Mesenchymal stem cell (in vitro differentiated cells and primary cell): ENCODE data around the gene ZNF407.

Experiments
- DNase-seq: peaks from one replicate; pipeline ENCODE4 v3.0.0-alpha.2; 2013
- H2AFZ ChIP-seq: one replicate; pipeline ENCODE4 v1.6.1; 2013; ENCODE audit warnings: low read depth, mild to moderate bottlenecking, control low read depth, inconsistent platforms, low read length, moderate library complexity
- H2AK5ac ChIP-seq: 2 replicates; pipeline ENCODE4 v1.6.1; 2013; ENCODE audit warnings: low read length, moderate library complexity, mild to moderate bottlenecking, inconsistent platforms; ENCODE audit not compliant: severe bottlenecking
- H2BK120ac ChIP-seq: one replicate; pipeline ENCODE4 v1.6.1; 2013; ENCODE audit warnings: low read depth, mild to moderate bottlenecking, inconsistent platforms, low read length, moderate library complexity
- H2BK12ac ChIP-seq, 2 experiments: one replicate each; pipeline ENCODE4 v1.6.1; 2013; ENCODE audit warnings: inconsistent platforms in 2 of 2, low read length in 2 of 2, mild to moderate bottlenecking in 2 of 2, moderate library complexity in 2 of 2, control low read depth in 1 of 2
- H2BK15ac ChIP-seq: one replicate; pipeline ENCODE4 v1.6.1; 2013; ENCODE audit warnings: mild to moderate bottlenecking, low read depth, inconsistent platforms; ENCODE audit not compliant: poor library complexity, severe bottlenecking
- H2BK5ac ChIP-seq: 2 replicates; pipeline ENCODE4 v1.6.1; 2013; ENCODE audit warnings: low read depth, mild to moderate bottlenecking, low read length, control low read depth, inconsistent platforms; ENCODE audit not compliant: poor library complexity, severe bottlenecking
- H3K14ac ChIP-seq, 2 experiments: one replicate each; pipeline ENCODE4 v1.6.1; 2013; ENCODE audit warnings: inconsistent platforms in 2 of 2, low read length in 2 of 2, control low read depth in 1 of 2, mild to moderate bottlenecking in 1 of 2, moderate library complexity in 1 of 2
- H3K18ac ChIP-seq, 2 experiments: one replicate each; pipeline ENCODE4 v1.6.1; 2013; ENCODE audit warnings: inconsistent platforms in 2 of 2, low read length in 2 of 2, control low read depth in 1 of 2, low read depth in 1 of 2, mild to moderate bottlenecking in 1 of 2
- H3K23ac ChIP-seq, 2 experiments: one replicate each; pipeline ENCODE4 v1.6.1; 2013; ENCODE audit warnings: inconsistent platforms in 2 of 2, low read length in 2 of 2, mild to moderate bottlenecking in 2 of 2, moderate library complexity in 2 of 2, control low read depth in 1 of 2
- H3K27ac ChIP-seq: 2 replicates; pipeline ENCODE4 v1.5.1; 2013; ENCODE audit warnings: mild to moderate bottlenecking, moderate library complexity, low read length, control low read depth, inconsistent platforms; ENCODE audit not compliant: poor library complexity, severe bottlenecking
- H3K27me3 ChIP-seq, 2 experiments: 2 replicates each; pipeline versions ENCODE4 v1.6.1 to v1.7.0; 2013; ENCODE audit warnings: low read length in 2 of 2, mild to moderate bottlenecking in 2 of 2, moderate library complexity in 2 of 2, control low read depth in 1 of 2, inconsistent platforms in 1 of 2; ENCODE audit not compliant: control insufficient read depth in 1 of 2, insufficient read depth in 1 of 2
- H3K36me3 ChIP-seq, 2 experiments: 2 replicates each; pipeline versions ENCODE4 v1.6.1 to v1.7.0; 2013; ENCODE audit warnings: low read length in 2 of 2, control low read depth in 1 of 2, inconsistent platforms in 1 of 2, low read depth in 1 of 2, mild to moderate bottlenecking in 1 of 2; ENCODE audit not compliant: insufficient read depth in 2 of 2, control insufficient read depth in 1 of 2
- H3K4ac ChIP-seq, 2 experiments: one replicate each; pipeline ENCODE4 v1.6.1; 2013; ENCODE audit warnings: inconsistent platforms in 2 of 2, low read length in 2 of 2, mild to moderate bottlenecking in 2 of 2, moderate library complexity in 2 of 2, control low read depth in 1 of 2, low read depth in 1 of 2
- H3K4me1 ChIP-seq: 2 replicates; pipeline ENCODE4 v1.6.1; 2013; ENCODE audit warnings: low read depth, low read length, control low read depth; ENCODE audit not compliant: control insufficient read depth, insufficient read depth
- H3K4me2 ChIP-seq: 2 replicates; pipeline ENCODE4 v1.6.1; 2013; ENCODE audit warnings: low read length, mild to moderate bottlenecking, inconsistent platforms; ENCODE audit not compliant: poor library complexity, severe bottlenecking
- H3K4me3 ChIP-seq, 2 experiments: 2 replicates each; pipeline versions ENCODE4 v1.5.1 to v1.7.0; 2013; ENCODE audit warnings: low read length in 2 of 2, mild to moderate bottlenecking in 2 of 2, control low read depth in 1 of 2, low read depth in 1 of 2; ENCODE audit not compliant: insufficient read depth in 1 of 2
- H3K79me1 ChIP-seq: replicated peaks from 2 replicates; pipeline ENCODE4 v1.6.1; 2013; ENCODE audit warnings: mild to moderate bottlenecking, control low read depth, low read length, inconsistent platforms; ENCODE audit not compliant: poor library complexity, severe bottlenecking
- H3K9ac ChIP-seq: 2 replicates; pipeline ENCODE4 v1.7.0; 2013; ENCODE audit warnings: mild to moderate bottlenecking, low read length, moderate library complexity
- H3K9me3 ChIP-seq: 2 replicates; pipeline ENCODE4 v1.7.0; 2013; ENCODE audit warnings: mild to moderate bottlenecking, low read length; ENCODE audit not compliant: control insufficient read depth
- H4K8ac ChIP-seq: one replicate; pipeline ENCODE4 v1.6.1; 2013; ENCODE audit warnings: inconsistent platforms, mild to moderate bottlenecking, low read length, moderate library complexity
- H4K91ac ChIP-seq: one replicate; pipeline ENCODE4 v1.6.1; 2013; ENCODE audit warnings: mild to moderate bottlenecking, low read length, inconsistent platforms
- WGBS: methylation state at CpG from one replicate; pipeline ENCODE4 v1.1.7; 2013; ENCODE audit warnings: mixed read lengths; 5-methylcytosine and 5-hydroxymethylcytosine counted together

Gene ZNF407

DNA sequence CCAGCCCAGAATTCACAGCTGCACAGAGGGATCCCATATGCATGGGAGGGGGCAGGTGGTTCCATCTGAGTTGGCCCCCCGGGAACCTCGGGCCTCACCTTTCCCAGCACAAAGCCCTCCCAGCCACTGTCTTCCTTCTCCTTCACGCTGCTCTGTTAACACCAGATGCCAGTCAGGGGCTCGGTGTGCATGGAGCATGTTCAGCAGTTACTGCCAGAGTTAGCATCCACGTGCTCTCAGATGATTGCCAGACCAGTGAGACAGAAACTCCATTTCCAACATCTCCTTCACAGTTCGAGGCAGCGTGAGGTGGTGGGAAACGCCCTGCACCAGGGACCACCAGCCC, 510.2 kb downstream of the ZNF407 start:
- Histone ChIP-seq H2AFZ (no peak overlapping the region), H3K4me1 (peaks cover 2% of the 10 kb centered on the region), H3K9ac (no peak overlapping the region), H3K9me3 (no peaks in the 10 kb centered on the region), H3K4me3 (no peak overlapping the region), H2BK120ac (no peak overlapping the region), H3K27me3 (peaks cover 0 to 3% of the 10 kb centered on the region in 2 experiments), H3K79me1 (no peaks in the 10 kb centered on the region), H3K23ac (no peak overlapping the region), H3K36me3 (no peaks in the 10 kb centered on the region), H2BK5ac (no peak overlapping the region), H4K8ac (no peak overlapping the region), H3K27ac (no peak overlapping the region), H2BK15ac (no peak overlapping the region), H4K91ac (no peak overlapping the region), H3K18ac (no peak overlapping the region), H2AK5ac (no peak overlapping the region), H3K4me2 (no peak overlapping the region), H3K14ac (no peak overlapping the region), H3K4ac (no peak overlapping the region), H2BK12ac (no peak overlapping the region)
- WGBS = 89% methylated on average over 8 of the region's 8 CpGs
- no peak for DNase-seq

DNA sequence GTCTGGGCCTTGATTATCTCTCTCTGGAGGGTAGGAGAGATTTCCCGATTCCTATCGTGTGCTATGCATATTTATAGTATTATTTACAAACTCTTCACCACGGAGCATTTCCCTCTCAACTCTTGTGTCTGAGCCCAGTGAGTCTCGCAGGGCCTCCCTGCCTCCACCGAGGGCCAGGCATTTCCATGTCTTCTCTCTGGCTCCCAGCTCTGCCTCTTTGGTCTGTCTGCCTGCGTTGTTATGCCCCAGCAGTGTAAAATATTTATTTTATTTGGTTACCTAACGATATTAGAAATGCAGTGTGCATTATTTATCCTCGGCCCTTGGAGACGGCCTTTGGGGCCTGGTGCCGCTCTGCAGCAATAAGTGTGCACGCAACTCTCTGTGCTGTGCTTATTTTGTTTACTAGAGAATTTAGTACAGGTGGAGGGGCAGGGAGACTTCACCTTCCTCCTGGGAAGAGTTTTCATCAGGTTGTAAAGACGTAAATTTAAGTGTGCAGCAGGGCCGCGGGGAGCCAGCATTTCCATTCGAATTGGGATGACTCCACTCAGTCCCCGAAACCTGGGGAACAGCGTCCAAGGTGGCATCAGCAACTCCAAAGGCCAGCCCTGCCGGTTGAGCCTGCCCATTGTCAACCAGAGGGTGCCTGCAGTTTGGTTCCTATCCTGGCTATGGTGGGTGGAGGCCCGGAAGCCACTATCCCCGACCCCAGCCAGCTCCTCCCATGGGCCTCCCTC, 511.1 kb downstream of the ZNF407 start:
- no peak for DNase-seq
- Histone ChIP-seq H2BK15ac (no peak overlapping the region), H3K18ac (no peak overlapping the region), H2BK5ac (no peak overlapping the region), H4K91ac (no peak overlapping the region), H3K4me1 (peaks cover 2% of the 10 kb centered on the region), H3K36me3 (no peaks in the 10 kb centered on the region), H3K9ac (no peak overlapping the region), H4K8ac (no peak overlapping the region), H3K79me1 (no peaks in the 10 kb centered on the region), H3K9me3 (no peaks in the 10 kb centered on the region), H2BK120ac (no peak overlapping the region), H3K4me2 (no peak overlapping the region), H2AK5ac (no peak overlapping the region), H3K14ac (no peak overlapping the region), H2AFZ (no peak overlapping the region), H3K4me3 (no peak overlapping the region), H3K4ac (no peak overlapping the region), H3K27ac (no peak overlapping the region), H3K27me3 (peaks cover 0 to 3% of the 10 kb centered on the region in 2 experiments), H3K23ac (no peak overlapping the region), H2BK12ac (no peak overlapping the region)
- 82% methylated on average over 20 of the region's 20 CpGs for WGBS

DNA sequence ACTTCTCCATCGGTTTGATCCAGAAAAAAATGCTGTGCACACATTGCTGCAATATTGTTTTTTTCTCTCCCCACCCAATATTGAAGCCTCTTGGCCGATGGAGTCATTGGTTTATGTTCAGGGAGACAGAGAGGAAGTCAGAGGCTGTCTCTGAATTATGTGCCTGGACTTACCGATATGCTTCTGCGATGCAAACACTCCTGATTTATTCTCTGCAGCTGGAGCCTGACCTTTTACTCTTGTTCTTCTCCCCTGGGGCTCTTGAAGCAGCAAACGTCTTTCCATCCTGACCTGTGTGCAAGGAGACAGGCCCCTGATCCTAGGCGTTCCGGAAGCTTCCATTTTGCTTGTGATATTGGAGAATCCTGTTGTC, 511.6 kb downstream of the ZNF407 start:
- H3K4me2 ChIP-seq = no peak overlapping the region
- peaks cover 2% of the 10 kb centered on the region for H3K4me1 ChIP-seq
- H3K27me3 ChIP-seq = peaks cover 0 to 4% of the 10 kb centered on the region in 2 experiments
- no peak overlapping the region for H3K18ac ChIP-seq
- no peak overlapping the region for H2AK5ac ChIP-seq
- DNase-seq = no peak
- H2AFZ ChIP-seq = no peak overlapping the region
- WGBS = 39% methylated on average over 6 of the region's 7 CpGs
- no peak overlapping the region for H3K27ac ChIP-seq
- no peak overlapping the region for H2BK120ac ChIP-seq
- H3K79me1 ChIP-seq = no peaks in the 10 kb centered on the region
- no peak overlapping the region for H3K14ac ChIP-seq
- no peak overlapping the region for H3K23ac ChIP-seq
- H2BK15ac ChIP-seq = no peak overlapping the region
- H2BK12ac ChIP-seq = no peak overlapping the region
- no peak overlapping the region for H3K4ac ChIP-seq
- H3K9me3 ChIP-seq = no peaks in the 10 kb centered on the region
- no peak overlapping the region for H2BK5ac ChIP-seq
- H3K9ac ChIP-seq = no peak overlapping the region
- H3K36me3 ChIP-seq = no peaks in the 10 kb centered on the region
- no peak overlapping the region for H3K4me3 ChIP-seq
- H4K91ac ChIP-seq = no peak overlapping the region
- no peak overlapping the region for H4K8ac ChIP-seq

DNA sequence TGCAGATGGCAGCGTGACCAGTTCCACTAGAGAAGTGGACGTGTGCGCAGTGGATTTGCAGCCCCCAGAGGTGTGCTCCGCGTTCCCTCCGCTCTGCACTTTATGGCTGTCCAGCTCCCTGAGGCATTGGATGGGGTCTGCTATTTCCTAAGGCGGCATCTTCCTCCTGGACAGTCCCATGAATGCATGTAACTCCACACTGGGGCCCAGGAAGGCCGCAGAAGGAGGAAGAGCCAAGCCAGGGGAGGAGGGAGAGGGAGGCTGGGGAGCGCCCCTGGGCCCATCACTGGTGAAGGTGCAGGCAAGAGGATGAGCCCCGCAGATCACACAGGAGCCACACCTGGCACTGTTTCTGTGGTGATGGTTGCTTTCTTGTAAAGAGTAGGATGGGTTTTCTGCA, 512.1 kb downstream of the ZNF407 start:
- no peak overlapping the region for H3K4me3 ChIP-seq
- H2AFZ ChIP-seq = no peak overlapping the region
- no peak overlapping the region for H3K14ac ChIP-seq
- no peaks in the 10 kb centered on the region for H3K36me3 ChIP-seq
- H3K4ac ChIP-seq = no peak overlapping the region
- no peak overlapping the region for H3K27ac ChIP-seq
- H3K9me3 ChIP-seq = no peaks in the 10 kb centered on the region
- peaks cover 0 to 6% of the 10 kb centered on the region in 2 experiments for H3K27me3 ChIP-seq
- H3K23ac ChIP-seq = no peak overlapping the region
- no peak overlapping the region for H2BK12ac ChIP-seq
- H3K79me1 ChIP-seq = no peaks in the 10 kb centered on the region
- no peak overlapping the region for H4K8ac ChIP-seq
- H2BK15ac ChIP-seq = no peak overlapping the region
- 84% methylated on average over 10 of the region's 10 CpGs for WGBS
- no peak overlapping the region for H4K91ac ChIP-seq
- H2AK5ac ChIP-seq = no peak overlapping the region
- peaks cover 2% of the 10 kb centered on the region for H3K4me1 ChIP-seq
- no peak overlapping the region for H3K18ac ChIP-seq
- no peak overlapping the region for H3K9ac ChIP-seq
- no peak overlapping the region for H3K4me2 ChIP-seq
- H2BK120ac ChIP-seq = no peak overlapping the region
- no peak for DNase-seq
- H2BK5ac ChIP-seq = no peak overlapping the region
